ENCODE results near the gene VGLL3.

- TF ChIP-seq CTCF (IDR thresholded peaks at IDR 0.05 in 2 of 3, conservative IDR thresholded peaks at IDR 0.05 in 1 of 3; ENCODE audit: borderline replicate concordance in 1 of 3, insufficient read depth in 1 of 3, low read depth in 2 of 3, low read length in 2 of 3) (no peak), MAX (IDR thresholded peaks at IDR 0.05) (no peak), ZFX (IDR thresholded peaks at IDR 0.05) (no peak), POLR2AphosphoS5 (IDR thresholded peaks at IDR 0.05; ENCODE audit: low read depth, low read length) (no peak), FOSL1 (IDR thresholded peaks at IDR 0.05; ENCODE audit: low read depth) (no peak), ELF1 (IDR thresholded peaks at IDR 0.05; ENCODE audit: borderline replicate concordance, low read depth) (no peak), REST (IDR thresholded peaks at IDR 0.05; ENCODE audit: low read depth) (no peak), RAD21 (IDR thresholded peaks at IDR 0.05; ENCODE audit: low read depth) (no peak), POLR2A (IDR thresholded peaks at IDR 0.05; ENCODE audit: borderline replicate concordance, extremely low read depth, insufficient read depth, insufficient read length) (no peak), SP1 (IDR thresholded peaks at IDR 0.05; ENCODE audit: low read depth) (no peak), EZH2 (IDR thresholded peaks at IDR 0.05) (no peak), YY1 (IDR thresholded peaks at IDR 0.05; ENCODE audit: extremely low read depth, insufficient replicate concordance, low read depth, low read length) (no peak), EZH2phosphoT487 (IDR thresholded peaks at IDR 0.05; ENCODE audit: borderline replicate concordance) (no peak), JUND (IDR thresholded peaks at IDR 0.05) (no peak)
Observed at GRCh38 chr3:86989006-86989405, 1.9 kb downstream of the VGLL3 start.
